OCI-LY3 (cell line): ENCODE results near the gene DDTL.
"Not testable (repeated sequence)": the region's sequence is repeated elsewhere in the genome, so short reads cannot be mapped to it uniquely, and the experiment has no call there.

ENCODE experiments used
- EZH2phosphoT487 ChIP-seq: fragments of 200-600 bp; shearing (Covaris generic); IDR thresholded peaks from 2 replicates; pipeline ENCODE4 v1.6.1; 2018; ENCODE audit warnings: antibody characterized with exemption, mixed run types, low read depth
- TF ChIP-seq, protein P1 (sequence below): fragments of 200-600, 300-600 bp; sonication (generic); IDR thresholded peaks from 2 replicates; pipeline ENCODE4 v1.5.1; 2014; ENCODE audit warnings: antibody characterized with exemption, low read length, low read depth

DNA sequence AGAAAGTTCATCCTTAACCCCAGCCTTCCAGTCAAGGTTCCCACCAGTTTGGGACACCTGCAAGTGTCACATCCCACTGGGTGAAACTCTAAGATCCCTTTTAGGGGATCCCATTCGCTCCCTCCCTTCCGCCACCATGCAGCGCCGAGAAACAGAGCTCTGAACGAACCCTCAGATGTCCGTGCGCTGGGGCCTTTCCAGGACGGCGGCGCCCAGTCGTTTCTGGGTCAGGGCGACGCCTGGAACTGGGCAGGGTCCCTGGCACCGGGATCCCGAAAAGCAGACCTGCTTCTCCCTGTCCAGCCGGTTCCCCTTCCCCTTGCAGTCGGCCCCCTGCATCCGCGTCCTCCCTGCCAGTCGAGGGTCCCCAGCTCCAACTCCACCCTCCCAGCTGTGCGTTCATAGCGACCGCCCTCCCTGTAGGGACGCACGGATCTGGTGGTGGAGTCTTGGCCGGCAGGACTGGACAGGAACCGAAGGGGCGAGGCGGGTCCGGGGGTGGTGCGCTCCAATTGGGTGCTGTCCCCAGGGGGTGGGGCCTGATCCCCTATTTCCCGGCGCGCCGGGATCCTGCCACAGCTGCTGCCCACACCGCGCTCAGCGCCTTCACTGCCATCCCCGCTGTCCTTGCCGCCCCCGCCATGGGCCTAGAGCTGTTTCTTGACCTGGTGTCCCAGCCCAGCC is 13.0 kb downstream of the DDTL start, which contains the start of gene GSTT2:
- TF ChIP-seq, protein P1, sequence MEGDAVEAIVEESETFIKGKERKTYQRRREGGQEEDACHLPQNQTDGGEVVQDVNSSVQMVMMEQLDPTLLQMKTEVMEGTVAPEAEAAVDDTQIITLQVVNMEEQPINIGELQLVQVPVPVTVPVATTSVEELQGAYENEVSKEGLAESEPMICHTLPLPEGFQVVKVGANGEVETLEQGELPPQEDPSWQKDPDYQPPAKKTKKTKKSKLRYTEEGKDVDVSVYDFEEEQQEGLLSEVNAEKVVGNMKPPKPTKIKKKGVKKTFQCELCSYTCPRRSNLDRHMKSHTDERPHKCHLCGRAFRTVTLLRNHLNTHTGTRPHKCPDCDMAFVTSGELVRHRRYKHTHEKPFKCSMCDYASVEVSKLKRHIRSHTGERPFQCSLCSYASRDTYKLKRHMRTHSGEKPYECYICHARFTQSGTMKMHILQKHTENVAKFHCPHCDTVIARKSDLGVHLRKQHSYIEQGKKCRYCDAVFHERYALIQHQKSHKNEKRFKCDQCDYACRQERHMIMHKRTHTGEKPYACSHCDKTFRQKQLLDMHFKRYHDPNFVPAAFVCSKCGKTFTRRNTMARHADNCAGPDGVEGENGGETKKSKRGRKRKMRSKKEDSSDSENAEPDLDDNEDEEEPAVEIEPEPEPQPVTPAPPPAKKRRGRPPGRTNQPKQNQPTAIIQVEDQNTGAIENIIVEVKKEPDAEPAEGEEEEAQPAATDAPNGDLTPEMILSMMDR = not testable (repeated sequence)
- not testable (repeated sequence) for TF ChIP-seq EZH2phosphoT487
